ENCODE measurements around the gene POLR3B. TPM values are rescaled to one million over a fixed set of nuclear protein-coding genes. Genes with fewer than 3 reads are reported as not detected.

The POLR3B gene
- total RNA-seq, 1 experiment from 2014 or later = 10.0 TPM

- no peaks in the 10 kb centered on the region for H3K79me2 ChIP-seq (ENCODE audit: low read length)
- H3K9me3 ChIP-seq (ENCODE audit: low read length) = no peaks in the 10 kb centered on the region
- no peak for DNase-seq
- no peaks in the 10 kb centered on the region for H4K20me1 ChIP-seq (ENCODE audit: insufficient read depth, low read depth, low read length)
- no peak overlapping the region for H2AFZ ChIP-seq (ENCODE audit: low read length)
- 0 out of 2 replicates have a peak, but pooled peaks cover 3% of the 10 kb centered on the region for H3K36me3 ChIP-seq (ENCODE audit: insufficient read depth, low read length)
- no peaks in the 10 kb centered on the region for H3K9me2 ChIP-seq (replicated peaks; ENCODE audit: insufficient read depth, low read length)
- H3K4me2 ChIP-seq (ENCODE audit: low read depth, low read length, poor library complexity, severe bottlenecking) = no peak overlapping the region
- H3K4me3 ChIP-seq (ENCODE audit: low read length) = no peak overlapping the region
- H3K27ac ChIP-seq (ENCODE audit: low read length) = no peak overlapping the region
- no peaks in the 10 kb centered on the region for H3K4me1 ChIP-seq (ENCODE audit: low read length)
- no peaks in the 10 kb centered on the region for H3K27me3 ChIP-seq (ENCODE audit: low read length)
- H3K9ac ChIP-seq (ENCODE audit: low read length) = no peak overlapping the region
Measured at GRCh38 chr12:106492857-106493256, 135.3 kb downstream of the POLR3B start.

DNA sequence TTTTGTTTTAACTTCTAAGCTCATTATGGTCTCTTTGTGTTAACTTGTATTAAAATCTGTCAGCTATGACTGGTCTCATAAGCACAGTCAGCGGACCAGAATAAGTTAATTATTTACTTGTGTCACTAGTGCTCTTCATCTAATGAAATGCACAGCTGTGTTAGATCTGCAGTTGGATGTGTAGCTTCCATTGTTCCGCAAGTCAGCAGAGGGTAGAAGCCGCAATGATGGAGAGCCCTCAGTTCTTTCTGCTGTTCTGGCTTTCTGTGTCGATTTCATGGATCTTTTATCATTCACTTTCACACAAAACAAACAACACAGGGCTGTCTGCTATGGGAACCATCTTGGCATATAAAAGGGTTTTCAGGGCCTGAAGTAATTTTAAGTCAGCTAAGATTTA, 136.0 kb downstream of the POLR3B start:
- no peak overlapping the region for H3K9ac ChIP-seq (ENCODE audit: low read length)
- no peak overlapping the region for H3K4me2 ChIP-seq (ENCODE audit: low read depth, low read length, poor library complexity, severe bottlenecking)
- H3K4me3 ChIP-seq (ENCODE audit: low read length) = no peak overlapping the region

DNA sequence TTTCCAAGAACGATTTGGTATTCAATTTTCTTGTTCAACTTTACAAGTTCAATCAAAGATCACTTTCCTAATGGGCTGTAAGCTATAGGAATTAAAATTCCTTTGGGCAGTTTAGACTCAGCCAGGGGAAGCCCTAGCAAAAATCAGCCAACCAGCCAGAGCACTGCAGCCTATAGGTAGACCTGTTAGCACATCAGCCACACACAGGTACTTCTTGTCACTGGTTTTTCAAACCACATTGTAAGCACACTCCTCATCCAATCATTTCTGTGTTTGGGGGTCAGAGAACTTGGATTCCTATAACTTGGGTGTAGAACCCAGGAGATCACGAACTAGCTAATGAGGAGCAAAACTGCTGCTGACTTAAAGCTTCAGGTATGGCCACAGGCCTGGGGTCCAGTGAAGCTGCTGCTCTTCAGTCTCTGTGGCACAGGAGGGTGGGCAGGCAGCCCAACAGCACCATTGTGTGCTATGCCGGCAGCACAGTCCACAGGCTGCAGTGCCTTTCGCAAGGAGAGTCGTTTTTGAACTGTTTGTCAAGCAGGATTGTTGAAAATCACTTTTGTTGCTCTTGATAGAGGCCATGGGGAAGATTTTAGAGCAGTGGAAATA, 137.9 kb downstream of the POLR3B start:
- no peak overlapping the region for H3K4me2 ChIP-seq (ENCODE audit: low read depth, low read length, poor library complexity, severe bottlenecking)
- no peaks in the 10 kb centered on the region for H3K79me2 ChIP-seq (ENCODE audit: low read length)
- H3K4me3 ChIP-seq (ENCODE audit: low read length) = no peak overlapping the region
- no peak overlapping the region for H3K9ac ChIP-seq (ENCODE audit: low read length)
- H4K20me1 ChIP-seq (ENCODE audit: insufficient read depth, low read depth, low read length) = no peaks in the 10 kb centered on the region
- H3K27ac ChIP-seq (ENCODE audit: low read length) = no peak overlapping the region
- H3K4me1 ChIP-seq (ENCODE audit: low read length) = no peaks in the 10 kb centered on the region
- no peak for DNase-seq
- no peaks in the 10 kb centered on the region for H3K9me3 ChIP-seq (ENCODE audit: low read length)
- H2AFZ ChIP-seq (ENCODE audit: low read length) = no peak overlapping the region
- no peaks in the 10 kb centered on the region for H3K27me3 ChIP-seq (ENCODE audit: low read length)
- H3K9me2 ChIP-seq (replicated peaks; ENCODE audit: insufficient read depth, low read length) = no peaks in the 10 kb centered on the region
- H3K36me3 ChIP-seq (ENCODE audit: insufficient read depth, low read length) = 0 out of 2 replicates have a peak, but pooled peaks cover 7% of the 10 kb centered on the region

More for the DNA sequence above, 136.0 kb downstream of the POLR3B start:
- Histone ChIP-seq H2AFZ (ENCODE audit: low read length) (no peak overlapping the region), H3K9me3 (ENCODE audit: low read length) (no peaks in the 10 kb centered on the region), H3K27ac (ENCODE audit: low read length) (no peak overlapping the region), H4K20me1 (ENCODE audit: insufficient read depth, low read depth, low read length) (no peaks in the 10 kb centered on the region), H3K27me3 (ENCODE audit: low read length) (no peaks in the 10 kb centered on the region), H3K79me2 (ENCODE audit: low read length) (no peaks in the 10 kb centered on the region), H3K36me3 (ENCODE audit: insufficient read depth, low read length) (0 out of 2 replicates have a peak, but pooled peaks cover 3% of the 10 kb centered on the region), H3K9me2 (replicated peaks; ENCODE audit: insufficient read depth, low read length) (no peaks in the 10 kb centered on the region), H3K4me1 (ENCODE audit: low read length) (no peaks in the 10 kb centered on the region)
- DNase-seq = no peak

DNA sequence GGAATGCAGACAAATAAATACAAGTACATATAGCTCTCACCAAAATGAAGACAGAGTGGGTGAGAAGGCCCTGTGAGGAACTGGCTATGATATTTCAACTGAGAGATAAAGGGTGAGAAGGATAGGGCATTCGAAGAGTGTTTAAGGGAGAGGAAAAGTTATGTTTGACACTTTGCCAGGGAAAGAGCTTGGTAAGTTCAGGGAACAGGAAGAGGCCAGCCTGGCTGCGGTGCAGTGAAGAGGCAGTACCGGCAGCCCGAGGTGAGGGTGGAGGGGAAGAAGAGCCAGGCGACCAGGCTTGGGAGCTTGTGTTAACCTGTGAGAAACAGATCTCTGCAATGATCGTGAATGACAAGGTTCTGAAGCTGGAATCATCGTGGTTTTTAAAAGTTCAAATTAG, 140.5 kb downstream of the POLR3B start:
- H3K9me2 ChIP-seq (replicated peaks; ENCODE audit: insufficient read depth, low read length) = no peaks in the 10 kb centered on the region
- 0 out of 2 replicates have a peak, but pooled peaks cover 7% of the 10 kb centered on the region for H3K36me3 ChIP-seq (ENCODE audit: insufficient read depth, low read length)
- DNase-seq = no peak
- no peaks in the 10 kb centered on the region for H4K20me1 ChIP-seq (ENCODE audit: insufficient read depth, low read depth, low read length)
- H3K4me3 ChIP-seq (ENCODE audit: low read length) = no peak overlapping the region
- H2AFZ ChIP-seq (ENCODE audit: low read length) = no peak overlapping the region
- H3K9ac ChIP-seq (ENCODE audit: low read length) = no peak overlapping the region
- H3K79me2 ChIP-seq (ENCODE audit: low read length) = no peaks in the 10 kb centered on the region
- H3K4me2 ChIP-seq (ENCODE audit: low read depth, low read length, poor library complexity, severe bottlenecking) = no peak overlapping the region
- no peak overlapping the region for H3K27ac ChIP-seq (ENCODE audit: low read length)
- H3K9me3 ChIP-seq (ENCODE audit: low read length) = no peaks in the 10 kb centered on the region
- no peaks in the 10 kb centered on the region for H3K27me3 ChIP-seq (ENCODE audit: low read length)
- no peaks in the 10 kb centered on the region for H3K4me1 ChIP-seq (ENCODE audit: low read length)

DNA sequence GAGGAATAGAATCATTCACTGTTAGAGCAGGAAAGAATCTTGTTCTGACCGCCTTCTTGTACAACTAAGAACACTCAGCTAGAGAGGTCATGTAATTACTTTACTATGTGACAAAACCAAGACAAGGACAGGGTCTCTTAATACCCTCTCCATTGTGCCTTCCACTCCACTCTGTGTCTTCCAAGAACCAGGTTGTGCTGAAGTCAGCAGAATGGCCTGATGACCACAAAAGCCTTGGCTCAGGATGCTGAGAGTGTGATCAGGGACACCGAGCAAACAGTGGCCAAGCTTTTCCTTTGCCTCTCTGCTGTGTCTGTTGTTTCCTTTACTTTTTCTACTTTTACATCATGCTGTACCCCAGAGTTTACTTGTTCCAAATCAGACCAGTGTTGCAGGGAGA, 142.1 kb downstream of the POLR3B start:
- no peaks in the 10 kb centered on the region for H3K27me3 ChIP-seq (ENCODE audit: low read length)
- H3K79me2 ChIP-seq (ENCODE audit: low read length) = no peaks in the 10 kb centered on the region
- H3K9ac ChIP-seq (ENCODE audit: low read length) = no peak overlapping the region
- no peak overlapping the region for H2AFZ ChIP-seq (ENCODE audit: low read length)
- no peaks in the 10 kb centered on the region for H3K9me2 ChIP-seq (replicated peaks; ENCODE audit: insufficient read depth, low read length)
- H3K4me3 ChIP-seq (ENCODE audit: low read length) = no peak overlapping the region
- H4K20me1 ChIP-seq (ENCODE audit: insufficient read depth, low read depth, low read length) = no peaks in the 10 kb centered on the region
- no peak for DNase-seq
- H3K27ac ChIP-seq (ENCODE audit: low read length) = no peak overlapping the region
- H3K36me3 ChIP-seq (ENCODE audit: insufficient read depth, low read length) = peaks cover 7% of the 10 kb centered on the region; the same call in 1 of the 2 replicates
- no peaks in the 10 kb centered on the region for H3K4me1 ChIP-seq (ENCODE audit: low read length)
- H3K4me2 ChIP-seq (ENCODE audit: low read depth, low read length, poor library complexity, severe bottlenecking) = no peak overlapping the region
- H3K9me3 ChIP-seq (ENCODE audit: low read length) = no peaks in the 10 kb centered on the region

DNA sequence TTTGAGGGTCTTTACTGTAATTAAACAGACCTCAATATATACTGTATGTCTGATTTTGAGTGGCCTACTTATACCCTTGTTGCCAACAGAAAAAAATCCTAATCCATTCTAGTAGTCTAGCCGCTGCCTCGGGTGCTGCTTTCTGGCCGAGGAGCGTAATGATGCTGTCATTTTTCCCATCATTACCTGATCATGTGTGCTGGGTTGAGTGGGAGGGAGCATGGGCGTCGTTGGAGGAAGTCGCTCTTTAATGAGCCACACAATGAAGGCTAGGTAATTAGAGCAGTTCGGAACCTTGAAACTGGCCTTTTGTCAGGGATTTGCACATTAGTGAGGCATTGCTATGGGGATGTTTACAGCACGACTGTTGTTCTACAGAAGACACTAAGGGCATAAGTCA, 149.1 kb downstream of the POLR3B start:
- Histone ChIP-seq H3K4me3 (ENCODE audit: low read length) (no peak overlapping the region), H3K9me2 (replicated peaks; ENCODE audit: insufficient read depth, low read length) (no peaks in the 10 kb centered on the region), H2AFZ (ENCODE audit: low read length) (no peak overlapping the region), H3K9me3 (ENCODE audit: low read length) (no peaks in the 10 kb centered on the region), H3K4me2 (ENCODE audit: low read depth, low read length, poor library complexity, severe bottlenecking) (no peak overlapping the region), H3K27ac (ENCODE audit: low read length) (no peak overlapping the region), H3K4me1 (ENCODE audit: low read length) (peaks cover 14% of the 10 kb centered on the region), H3K9ac (ENCODE audit: low read length) (no peak overlapping the region), H4K20me1 (ENCODE audit: insufficient read depth, low read depth, low read length) (no peaks in the 10 kb centered on the region), H3K36me3 (ENCODE audit: insufficient read depth, low read length) (no peaks in the 10 kb centered on the region; the same call in 1 of the 2 replicates), H3K79me2 (ENCODE audit: low read length) (no peaks in the 10 kb centered on the region), H3K27me3 (ENCODE audit: low read length) (no peaks in the 10 kb centered on the region)
- DNase-seq = no peak

GRCh38 chr12:106508966-106509365, 151.4 kb downstream of the POLR3B start:
- DNase-seq = no peak
- Histone ChIP-seq H3K27ac (ENCODE audit: low read length) (no peak overlapping the region), H3K79me2 (ENCODE audit: low read length) (no peaks in the 10 kb centered on the region), H3K9ac (ENCODE audit: low read length) (no peak overlapping the region), H3K27me3 (ENCODE audit: low read length) (no peaks in the 10 kb centered on the region), H3K9me2 (replicated peaks; ENCODE audit: insufficient read depth, low read length) (no peaks in the 10 kb centered on the region), H3K9me3 (ENCODE audit: low read length) (no peaks in the 10 kb centered on the region), H3K4me3 (ENCODE audit: low read length) (no peak overlapping the region), H2AFZ (ENCODE audit: low read length) (no peak overlapping the region), H4K20me1 (ENCODE audit: insufficient read depth, low read depth, low read length) (no peaks in the 10 kb centered on the region), H3K36me3 (ENCODE audit: insufficient read depth, low read length) (no peaks in the 10 kb centered on the region; the same call in none of the 2 replicates), H3K4me1 (ENCODE audit: low read length) (peaks cover 14% of the 10 kb centered on the region), H3K4me2 (ENCODE audit: low read depth, low read length, poor library complexity, severe bottlenecking) (no peak overlapping the region)

GRCh38 chr12:106511365-106511764, 153.8 kb downstream of the POLR3B start:
- no peaks in the 10 kb centered on the region for H3K9me3 ChIP-seq (ENCODE audit: low read length)
- no peak overlapping the region for H2AFZ ChIP-seq (ENCODE audit: low read length)
- no peak overlapping the region for H3K4me3 ChIP-seq (ENCODE audit: low read length)
- no peaks in the 10 kb centered on the region for H3K79me2 ChIP-seq (ENCODE audit: low read length)
- H4K20me1 ChIP-seq (ENCODE audit: insufficient read depth, low read depth, low read length) = no peaks in the 10 kb centered on the region
- H3K27ac ChIP-seq (ENCODE audit: low read length) = no peak overlapping the region
- no peak overlapping the region for H3K9ac ChIP-seq (ENCODE audit: low read length)
- DNase-seq = no peak
- no peaks in the 10 kb centered on the region for H3K27me3 ChIP-seq (ENCODE audit: low read length)
- no peaks in the 10 kb centered on the region; the same call in none of the 2 replicates for H3K36me3 ChIP-seq (ENCODE audit: insufficient read depth, low read length)
- H3K9me2 ChIP-seq (replicated peaks; ENCODE audit: insufficient read depth, low read length) = no peaks in the 10 kb centered on the region
- H3K4me1 ChIP-seq (ENCODE audit: low read length) = peaks cover 14% of the 10 kb centered on the region
- no peak overlapping the region for H3K4me2 ChIP-seq (ENCODE audit: low read depth, low read length, poor library complexity, severe bottlenecking)
